ES-I3 (cell line): ENCODE results near the gene ISYNA1.
A peak's percentile ranks its signal among the peaks of the same experiment; 100 is the strongest.

Experiments
- H3K36me3 ChIP-seq: 2 replicates; pipeline ENCODE4 v1.6.1; 2013; ENCODE audit warnings: mild to moderate bottlenecking, low read length, control low read depth, moderate library complexity; ENCODE audit not compliant: insufficient read depth
- H3K4me1 ChIP-seq: 2 replicates; pipeline ENCODE4 v1.6.1; 2013; ENCODE audit warnings: mild to moderate bottlenecking, control low read depth, low read length; ENCODE audit not compliant: insufficient read depth
- H3K9ac ChIP-seq: 2 replicates; pipeline ENCODE4 v1.6.1; 2013; ENCODE audit warnings: low read depth, mild to moderate bottlenecking, low read length, moderate library complexity
- H3K9me3 ChIP-seq: 2 replicates; pipeline ENCODE4 v1.6.1; 2013; ENCODE audit warnings: mild to moderate bottlenecking, low read length, moderate library complexity; ENCODE audit not compliant: control insufficient read depth, insufficient read depth

Gene ISYNA1

DNA sequence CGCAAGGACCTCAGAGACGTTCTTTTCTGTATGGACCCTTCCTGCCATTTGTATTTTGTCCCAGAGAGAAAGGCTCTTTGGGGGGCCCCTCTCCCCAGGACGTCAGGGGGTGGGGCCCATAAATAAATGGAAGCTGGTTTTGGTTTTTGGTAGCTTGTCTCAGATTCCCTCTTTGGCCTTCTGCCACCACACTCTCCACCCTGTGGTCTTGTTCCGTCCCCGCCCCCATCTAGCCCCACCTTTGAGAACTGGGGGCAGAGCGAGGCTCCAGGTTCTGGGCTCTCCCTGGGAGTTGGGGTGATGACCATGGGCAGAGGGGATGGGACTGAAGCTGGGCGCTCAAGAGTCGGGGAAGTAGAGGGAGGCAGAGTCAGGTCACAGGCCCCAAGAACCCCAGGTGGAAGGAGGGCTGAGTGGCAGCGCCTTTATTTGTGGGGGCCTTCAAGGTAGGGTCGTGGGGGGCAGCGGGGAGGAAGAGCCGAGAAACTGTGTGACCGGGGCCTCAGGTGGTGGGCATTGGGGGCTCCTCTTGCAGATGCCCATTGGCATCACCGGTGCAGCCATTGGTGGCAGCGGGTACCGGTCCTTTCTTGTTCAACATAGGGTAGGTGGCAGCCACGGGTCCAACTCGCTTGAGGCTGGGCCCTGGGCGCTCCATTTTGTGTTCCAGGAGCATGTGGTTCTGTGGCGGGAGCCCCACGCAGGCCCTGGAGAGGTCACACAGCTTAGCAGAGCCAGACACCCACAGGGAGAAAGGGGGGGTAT lies 3.3 kb downstream of the ISYNA1 start:
- Histone ChIP-seq H3K9me3 (no peaks in the 10 kb centered on the region), H3K9ac (peak overlapping the region; percentile 16; the same call in 1 of the 2 replicates), H3K36me3 (no peaks in the 10 kb centered on the region), H3K4me1 (peaks cover 34% of the 10 kb centered on the region; the same call in 1 of the 2 replicates)

DNA sequence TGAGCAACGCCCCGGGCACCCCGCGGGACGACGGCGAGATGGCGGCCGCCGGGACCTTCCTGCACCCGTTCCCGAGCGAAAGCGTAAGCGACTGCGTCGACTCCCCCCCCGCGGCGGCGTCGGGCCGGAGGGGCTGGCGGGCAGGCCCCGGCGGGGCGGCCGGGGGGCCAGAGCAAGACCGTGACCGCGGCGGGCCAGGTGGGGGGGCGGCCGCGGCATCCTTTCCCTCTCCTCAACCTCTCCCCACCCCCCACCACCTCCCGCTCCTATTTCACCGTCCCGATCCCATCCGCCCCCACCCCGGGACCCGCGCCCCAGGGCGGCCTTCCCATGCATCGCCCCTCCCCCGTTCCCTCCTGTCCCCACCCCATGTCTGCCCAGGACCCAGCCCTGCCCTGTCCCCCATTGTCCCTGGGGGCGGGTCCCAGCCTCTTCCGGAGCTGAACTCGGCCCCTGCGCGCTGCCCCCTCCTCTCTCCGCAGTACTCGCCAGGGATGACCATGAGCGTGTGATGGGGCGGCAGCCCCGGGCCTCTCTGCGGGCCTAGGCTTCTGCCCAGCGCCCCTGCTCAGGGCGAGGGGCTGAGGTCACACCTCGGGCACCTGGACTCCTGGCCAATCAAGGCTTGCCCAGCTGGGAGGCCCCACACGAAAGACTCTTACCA lies 4.1 kb downstream of the ISYNA1 start:
- H3K9ac ChIP-seq: peak overlapping the region; percentile 16; the same call in 1 of the 2 replicates
- peaks cover 27% of the 10 kb centered on the region; the same call in 1 of the 2 replicates for H3K4me1 ChIP-seq
- no peaks in the 10 kb centered on the region for H3K36me3 ChIP-seq
- H3K9me3 ChIP-seq: no peaks in the 10 kb centered on the region

- H3K4me1 ChIP-seq: peaks cover 25% of the 10 kb centered on the region; the same call in 1 of the 2 replicates
Measured at GRCh38 chr19:18433015-18433691, 4.8 kb downstream of the ISYNA1 start.

DNA sequence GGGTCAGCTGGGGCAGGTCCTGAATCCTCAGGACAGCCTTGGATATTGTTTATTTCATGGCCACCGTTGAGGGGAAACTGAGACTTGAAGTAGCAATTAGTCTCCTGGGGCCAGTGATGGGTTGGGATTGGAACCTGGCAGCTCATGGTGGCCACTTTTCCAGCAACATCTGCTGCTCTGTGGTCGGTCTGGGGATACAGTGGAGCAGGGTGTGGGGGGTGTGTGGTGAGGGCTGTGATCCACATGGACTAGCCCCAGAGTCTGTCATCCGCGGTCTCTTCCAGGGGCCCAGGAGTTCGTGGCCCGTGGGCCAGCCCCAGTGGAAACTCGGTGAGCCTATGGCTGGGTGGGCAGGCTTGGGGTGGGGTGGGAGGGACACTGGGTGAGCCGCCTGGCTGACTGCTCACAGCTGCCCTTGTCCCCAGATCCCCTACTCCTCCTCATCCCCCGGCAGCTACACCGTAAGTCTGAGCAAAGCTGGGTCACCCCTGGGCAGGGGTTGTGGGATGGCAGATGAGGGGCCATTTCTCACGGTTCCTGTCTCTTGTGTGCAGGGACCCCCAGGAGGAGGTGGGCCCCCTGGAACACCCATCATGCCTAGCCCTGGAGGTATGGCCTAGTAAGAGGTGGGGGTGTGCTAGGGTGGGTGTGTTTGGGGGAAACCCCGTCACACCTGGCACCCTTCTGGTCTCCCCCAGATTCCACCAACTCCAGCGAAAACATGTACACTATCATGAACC lies 5.5 kb downstream of the ISYNA1 start:
- Histone ChIP-seq H3K9ac (peak overlapping the region; percentile 71), H3K4me1 (peaks cover 25% of the 10 kb centered on the region; the same call in 1 of the 2 replicates), H3K9me3 (no peaks in the 10 kb centered on the region), H3K36me3 (no peaks in the 10 kb centered on the region)

More at GRCh38 chr19:18433015-18433691, 4.8 kb downstream of the ISYNA1 start:
- H3K9ac ChIP-seq: peak overlapping the region; percentile 71
- H3K36me3 ChIP-seq: no peaks in the 10 kb centered on the region
- no peaks in the 10 kb centered on the region for H3K9me3 ChIP-seq

DNA sequence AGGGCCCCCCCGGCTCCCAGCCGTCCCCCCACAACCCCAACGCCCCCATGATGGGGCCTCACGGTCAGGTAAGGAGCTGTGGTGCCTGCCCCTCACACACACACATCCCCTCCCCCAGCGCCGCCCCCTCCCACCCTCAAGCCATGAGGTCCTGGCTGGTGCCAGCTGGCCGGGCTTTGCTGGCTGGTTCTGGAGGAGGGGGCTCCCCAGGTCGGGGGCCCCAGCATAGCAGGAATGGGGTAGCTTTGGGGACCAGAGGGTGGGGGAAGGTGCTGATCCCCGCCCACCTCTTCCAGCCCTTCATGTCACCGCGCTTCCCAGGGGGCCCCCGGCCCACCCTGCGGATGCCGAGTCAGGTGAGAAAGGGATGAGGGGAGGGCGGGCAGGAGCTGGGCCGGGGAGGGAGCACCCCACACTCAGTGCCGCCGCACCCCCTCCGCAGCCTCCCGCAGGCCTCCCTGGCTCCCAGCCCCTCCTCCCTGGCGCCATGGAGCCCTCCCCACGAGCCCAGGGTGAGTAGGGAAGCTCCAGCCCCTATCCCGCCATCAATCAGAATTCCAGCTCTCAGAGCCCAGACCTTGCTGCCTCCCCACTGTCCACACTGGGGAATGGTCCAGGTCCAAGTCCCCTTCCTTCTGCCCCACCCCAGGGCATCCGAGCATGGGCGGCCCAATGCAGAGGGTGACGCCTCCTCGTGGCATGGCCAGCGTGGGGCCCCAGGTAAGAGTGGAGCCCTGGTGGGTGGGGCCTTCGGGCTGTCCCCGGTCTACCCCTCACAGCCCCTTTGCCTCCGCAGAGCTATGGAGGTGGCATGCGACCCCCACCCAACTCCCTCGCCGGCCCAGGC lies 6.4 kb downstream of the ISYNA1 start:
- H3K9ac ChIP-seq: peak overlapping the region; percentile 17; the same call in 1 of the 2 replicates
- no peaks in the 10 kb centered on the region for H3K9me3 ChIP-seq
- no peaks in the 10 kb centered on the region for H3K36me3 ChIP-seq
- peaks cover 25% of the 10 kb centered on the region; the same call in 1 of the 2 replicates for H3K4me1 ChIP-seq

DNA sequence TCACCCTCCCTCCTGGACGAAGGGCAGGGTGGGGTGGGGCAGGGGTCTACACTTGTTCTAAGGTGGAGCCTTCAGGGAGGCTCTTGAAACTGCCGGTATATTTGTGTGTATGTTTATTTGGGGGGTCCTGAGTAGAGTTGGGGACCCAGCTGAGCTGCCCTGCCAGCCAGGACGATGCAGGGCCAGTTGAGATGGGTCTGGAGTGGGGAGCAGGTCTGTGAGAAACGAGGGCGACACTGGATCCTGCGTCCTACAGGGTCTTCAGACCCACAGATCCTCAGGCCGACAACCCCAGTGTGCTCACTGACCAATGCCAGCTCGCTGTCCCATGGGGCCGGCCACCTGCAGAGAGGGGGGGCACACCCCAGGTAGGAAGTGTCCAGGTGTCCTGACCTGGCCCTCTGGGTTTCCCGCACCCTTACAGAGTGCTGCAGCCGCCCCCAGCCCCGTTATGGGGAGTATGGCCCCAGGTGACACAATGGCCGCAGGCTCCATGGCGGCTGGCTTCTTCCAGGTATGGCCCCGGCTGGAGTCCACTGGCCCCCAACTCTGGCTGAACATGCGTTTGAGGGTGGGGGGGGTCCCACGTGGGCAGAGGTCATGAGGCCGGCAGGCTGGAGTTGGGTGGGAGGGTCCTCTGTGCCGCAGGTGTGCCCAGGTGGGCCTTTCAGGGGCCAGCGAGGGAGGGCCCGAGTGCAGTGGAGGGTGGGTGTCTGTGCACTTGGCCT lies 7.4 kb downstream of the ISYNA1 start:
- Histone ChIP-seq H3K4me1 (peaks cover 22% of the 10 kb centered on the region; the same call in 1 of the 2 replicates), H3K36me3 (no peaks in the 10 kb centered on the region), H3K9ac (no peak overlapping the region), H3K9me3 (no peaks in the 10 kb centered on the region)

- peak overlapping the region; percentile 43; the same call in 1 of the 2 replicates for H3K9ac ChIP-seq
- H3K9me3 ChIP-seq: no peaks in the 10 kb centered on the region
- peaks cover 27% of the 10 kb centered on the region; the same call in 1 of the 2 replicates for H3K4me1 ChIP-seq
- H3K36me3 ChIP-seq: no peaks in the 10 kb centered on the region
Measured at GRCh38 chr19:18429717-18430416, 8.1 kb downstream of the ISYNA1 start.

DNA sequence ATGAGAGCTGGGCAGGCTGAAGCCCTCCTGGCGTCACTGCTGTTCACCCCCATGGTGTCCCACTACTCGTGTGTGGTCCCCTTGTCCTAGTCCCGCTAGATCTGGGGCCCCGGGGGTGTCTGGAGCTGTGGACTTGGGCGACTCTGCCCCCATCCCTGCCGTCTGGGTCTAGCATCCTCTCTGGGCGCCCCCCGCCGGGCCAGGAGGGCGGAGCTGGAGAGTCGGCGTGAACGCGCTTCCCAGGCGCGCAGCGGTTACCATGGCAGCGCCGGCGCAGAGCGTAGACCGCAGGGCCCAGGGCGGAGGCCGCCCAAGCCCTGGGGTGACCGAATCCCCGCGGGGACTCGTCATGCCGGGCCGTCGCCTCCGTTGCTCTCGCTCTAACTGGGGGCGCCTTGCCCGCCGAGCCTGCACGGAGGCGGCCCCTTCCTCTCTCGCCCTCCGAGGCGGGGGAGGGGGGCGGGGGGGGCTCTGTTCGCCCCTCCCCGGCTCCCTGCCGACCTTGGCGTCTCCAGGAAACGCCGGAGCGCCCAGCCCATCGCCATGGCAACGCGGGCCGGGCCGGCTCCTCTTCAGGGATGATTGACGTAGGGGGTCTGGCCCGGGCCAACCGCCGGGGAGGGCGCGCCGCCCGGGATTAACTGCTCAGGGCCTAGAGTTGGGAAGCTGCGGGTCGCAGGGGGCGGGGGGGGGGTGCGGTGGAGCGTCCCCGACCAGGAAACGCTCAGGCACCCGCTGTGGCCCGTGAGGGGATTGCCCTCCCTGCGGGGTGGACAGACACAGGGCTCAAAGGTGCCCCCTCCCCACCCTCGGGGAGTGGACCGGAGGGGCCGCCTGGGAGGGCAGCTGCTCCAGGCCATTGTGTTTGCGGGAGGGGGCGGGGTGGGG lies 8.9 kb downstream of the ISYNA1 start:
- peaks cover 23% of the 10 kb centered on the region; the same call in 1 of the 2 replicates for H3K4me1 ChIP-seq
- H3K9me3 ChIP-seq: no peaks in the 10 kb centered on the region
- no peaks in the 10 kb centered on the region for H3K36me3 ChIP-seq
- peak overlapping the region; percentile 43; the same call in 1 of the 2 replicates for H3K9ac ChIP-seq

- H3K4me1 ChIP-seq: peaks cover 23% of the 10 kb centered on the region; the same call in 1 of the 2 replicates
Measured at GRCh38 chr19:18428173-18428786, 9.7 kb downstream of the ISYNA1 start.

DNA sequence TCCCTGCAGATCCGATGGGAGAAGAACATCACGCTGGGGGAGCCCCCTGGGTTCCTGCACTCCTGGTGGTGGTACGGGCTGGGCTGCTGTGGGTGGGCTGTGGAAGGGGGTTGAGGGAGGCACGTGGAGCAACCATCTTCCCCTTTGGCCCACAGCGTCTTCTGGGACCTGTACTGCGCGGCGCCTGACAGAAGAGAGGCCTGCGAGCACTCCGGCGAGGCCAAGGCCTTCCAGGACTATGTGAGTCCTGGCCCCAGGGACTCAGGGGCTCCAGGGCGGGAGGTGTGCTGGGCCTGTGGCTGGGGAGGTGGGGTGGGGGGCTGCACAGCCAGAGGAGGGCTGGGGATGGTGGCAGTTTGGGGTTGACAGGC lies 10.2 kb downstream of the ISYNA1 start:
- Histone ChIP-seq H3K9ac (no peak overlapping the region), H3K9me3 (no peaks in the 10 kb centered on the region), H3K4me1 (peaks cover 23% of the 10 kb centered on the region; the same call in 1 of the 2 replicates), H3K36me3 (no peaks in the 10 kb centered on the region)

More at GRCh38 chr19:18428173-18428786, 9.7 kb downstream of the ISYNA1 start:
- Histone ChIP-seq H3K36me3 (no peaks in the 10 kb centered on the region), H3K9me3 (no peaks in the 10 kb centered on the region), H3K9ac (no peak overlapping the region; the same call in 1 of the 2 replicates)

DNA sequence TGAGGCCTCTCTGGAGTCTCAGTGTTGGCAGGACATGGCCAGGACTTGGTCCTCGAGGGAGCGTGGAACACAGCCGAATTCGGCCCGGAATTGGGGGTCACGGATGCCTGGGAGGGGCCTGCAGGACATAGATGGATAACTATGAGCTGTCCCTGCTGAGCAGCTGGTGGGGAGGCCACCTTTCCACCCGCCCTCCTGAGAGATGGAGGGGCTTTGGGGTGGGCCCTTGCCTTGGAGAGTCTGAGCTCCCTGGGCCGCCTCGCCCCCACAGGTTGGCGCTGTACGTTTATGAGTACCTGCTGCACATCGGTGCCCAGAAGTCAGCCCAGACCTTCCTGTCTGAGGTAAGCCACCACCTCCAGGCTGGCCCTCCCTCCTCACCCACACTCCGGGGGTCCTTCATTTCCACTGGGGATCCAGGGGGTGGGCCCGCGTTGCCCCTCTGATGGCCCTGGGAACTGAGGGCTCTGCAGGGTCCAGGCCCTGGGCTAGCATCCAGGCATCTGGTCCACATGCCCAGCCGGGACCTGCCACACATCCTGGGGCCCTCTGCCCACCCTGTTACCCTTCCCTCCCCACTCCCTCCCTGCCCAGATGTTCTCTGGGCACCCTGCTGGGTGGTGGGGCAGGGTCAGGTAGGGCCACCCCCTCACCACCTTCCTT lies 10.7 kb downstream of the ISYNA1 start:
- H3K36me3 ChIP-seq: no peaks in the 10 kb centered on the region
- no peak overlapping the region for H3K9ac ChIP-seq
- no peaks in the 10 kb centered on the region for H3K9me3 ChIP-seq
- peaks cover 21% of the 10 kb centered on the region; the same call in 1 of the 2 replicates for H3K4me1 ChIP-seq
